ENCODE measurements around the gene POLR3A. TPM values are rescaled to one million over a fixed set of nuclear protein-coding genes. Genes with fewer than 3 reads are reported as not detected.

The POLR3A gene
- polyA plus RNA-seq, 1 of the 3 experiments (the other 2 are of a cell fraction) = 10.8 TPM

- H3K9me2 ChIP-seq = no peaks in the 10 kb centered on the region
- H3K79me2 ChIP-seq (ENCODE audit: insufficient read depth) = peaks cover 5% of the 10 kb centered on the region; the same call in 1 of the 2 replicates
- H3K36me3 ChIP-seq (replicated peaks in 1 of 2; ENCODE audit: control insufficient read depth in 1 of 2, insufficient read depth in 2 of 2, low read length in 1 of 2) = peaks cover 20 to 24% of the 10 kb centered on the region in 2 experiments
- H3K9me3 ChIP-seq = no peaks in the 10 kb centered on the region
- POLR2A ChIA-PET = interaction anchor here (0.6 kb wide), 1 partner anchor 1032 kb away, joined by 3 read pairs; no protein-coding TSS in a partner anchor
- H4K20me1 ChIP-seq (ENCODE audit: insufficient read depth) = peaks cover 34% of the 10 kb centered on the region
- no peak overlapping the region for H3K4me2 ChIP-seq
- TF ChIP-seq RAD21 (IDR thresholded peaks at IDR 0.05; ENCODE audit: low read length) (no peak), EP300 (IDR thresholded peaks at IDR 0.05; ENCODE audit: borderline replicate concordance in 1 of 2, low read depth in 1 of 2, low read length in 1 of 2) (no peak), FOXJ3 (CRISPR knock-in tag; IDR thresholded peaks at IDR 0.05) (no peak), USF1 (IDR thresholded peaks at IDR 0.05; ENCODE audit: borderline replicate concordance, low read depth) (no peak), MEF2A (IDR thresholded peaks at IDR 0.05; ENCODE audit: borderline replicate concordance, low read depth) (no peak), TEAD4 (IDR thresholded peaks at IDR 0.05; ENCODE audit: borderline replicate concordance, insufficient read depth) (no peak), REST (IDR thresholded peaks at IDR 0.05; ENCODE audit: low read depth, low read length) (no peak), NRF1 (IDR thresholded peaks at IDR 0.05; ENCODE audit: low read depth, low read length) (no peak), SMC3 (IDR thresholded peaks at IDR 0.05; ENCODE audit: low read depth, low read length) (no peak), ELF1 (IDR thresholded peaks at IDR 0.05) (no peak), TCF12 (IDR thresholded peaks at IDR 0.05) (no peak)
- TF ChIP-seq, protein P1, sequence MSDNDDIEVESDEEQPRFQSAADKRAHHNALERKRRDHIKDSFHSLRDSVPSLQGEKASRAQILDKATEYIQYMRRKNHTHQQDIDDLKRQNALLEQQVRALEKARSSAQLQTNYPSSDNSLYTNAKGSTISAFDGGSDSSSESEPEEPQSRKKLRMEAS (IDR thresholded peaks at IDR 0.05; ENCODE audit: low read depth) = no peak
- DNase-seq = no peak
- peaks cover 26% of the 10 kb centered on the region in 2 experiments; a peak in 3 of 4 replicates for H3K4me1 ChIP-seq (ENCODE audit: control insufficient read depth in 1 of 2, insufficient read depth in 2 of 2, low read depth in 1 of 2, low read length in 1 of 2)
- no peak overlapping the region for H3K9ac ChIP-seq
- CTCF ChIA-PET = interaction anchor here (1.5 to 4.9 kb wide), 3 partner anchors 122 to 1151 kb away, joined by 4 to 122 read pairs (median 65); no protein-coding TSS in a partner anchor
- H3K27ac ChIP-seq (ENCODE audit: low read depth in 2 of 2, low read length in 1 of 2) = peak overlapping the region in 1 of 2 experiments; percentile 50; a peak in 1 of 4 replicates
- H3K4me3 ChIP-seq (ENCODE audit: low read depth in 2 of 2, low read length in 1 of 2) = no peak overlapping the region
- H3F3A ChIP-seq (replicated peaks; ENCODE audit: insufficient read depth) = peaks cover 40% of the 10 kb centered on the region
- H2AFZ ChIP-seq (ENCODE audit: low read depth) = no peak overlapping the region
- H3K27me3 ChIP-seq (ENCODE audit: insufficient read depth) = no peaks in the 10 kb centered on the region
- 88% methylated on average over 10 of the region's 10 CpGs for WGBS (ENCODE audit: low lambda C conversion rate)
Measured at GRCh38 chr10:78045237-78045636, 15.9 kb upstream of the POLR3A start.

DNA sequence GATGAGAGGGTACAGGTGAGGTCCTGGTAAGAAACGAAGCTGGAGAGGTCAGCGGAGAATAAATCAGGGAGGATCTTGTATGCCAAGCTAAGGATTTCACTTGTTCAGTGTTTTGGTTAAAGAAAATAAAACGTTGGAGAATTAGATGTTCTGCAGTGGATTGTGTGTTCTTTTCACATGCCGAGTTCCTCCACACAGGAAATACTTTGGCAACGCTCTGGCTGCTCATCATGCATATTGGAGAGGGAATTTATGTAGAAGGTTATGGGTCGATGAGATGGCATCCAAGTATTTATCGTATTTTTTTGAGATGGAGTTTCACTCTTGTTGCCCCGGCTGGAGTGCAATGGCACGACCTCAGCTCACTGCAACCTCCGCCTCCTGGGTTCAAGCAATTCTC, 15.4 kb upstream of the POLR3A start:
- Histone ChIP-seq H3K9ac (no peak overlapping the region), H3K79me2 (ENCODE audit: insufficient read depth) (peaks cover 6% of the 10 kb centered on the region), H3K27me3 (ENCODE audit: insufficient read depth) (no peaks in the 10 kb centered on the region), H2AFZ (ENCODE audit: low read depth) (no peak overlapping the region), H3K4me3 (ENCODE audit: low read depth in 2 of 2, low read length in 1 of 2) (no peak overlapping the region), H4K20me1 (ENCODE audit: insufficient read depth) (peaks cover 39% of the 10 kb centered on the region), H3K4me2 (peak overlapping the region; percentile 64), H3K9me2 (no peaks in the 10 kb centered on the region), H3F3A (replicated peaks; ENCODE audit: insufficient read depth) (peaks cover 44% of the 10 kb centered on the region), H3K36me3 (replicated peaks in 1 of 2; ENCODE audit: control insufficient read depth in 1 of 2, insufficient read depth in 2 of 2, low read length in 1 of 2) (peaks cover 26 to 29% of the 10 kb centered on the region in 2 experiments), H3K9me3 (no peaks in the 10 kb centered on the region), H3K4me1 (ENCODE audit: control insufficient read depth in 1 of 2, insufficient read depth in 2 of 2, low read depth in 1 of 2, low read length in 1 of 2) (peaks cover 26 to 27% of the 10 kb centered on the region in 2 experiments; a peak in 3 of 4 replicates), H3K27ac (ENCODE audit: low read depth in 2 of 2, low read length in 1 of 2) (peak overlapping the region in 1 of 2 experiments; percentile 50; a peak in 3 of 4 replicates)
- TF ChIP-seq JUND (IDR thresholded peaks at IDR 0.05) (peak; percentile 4; the same call in 1 of the 2 replicates), YY1 (IDR thresholded peaks at IDR 0.05; ENCODE audit: low read depth) (no peak)
- TF ChIP-seq, protein P2, sequence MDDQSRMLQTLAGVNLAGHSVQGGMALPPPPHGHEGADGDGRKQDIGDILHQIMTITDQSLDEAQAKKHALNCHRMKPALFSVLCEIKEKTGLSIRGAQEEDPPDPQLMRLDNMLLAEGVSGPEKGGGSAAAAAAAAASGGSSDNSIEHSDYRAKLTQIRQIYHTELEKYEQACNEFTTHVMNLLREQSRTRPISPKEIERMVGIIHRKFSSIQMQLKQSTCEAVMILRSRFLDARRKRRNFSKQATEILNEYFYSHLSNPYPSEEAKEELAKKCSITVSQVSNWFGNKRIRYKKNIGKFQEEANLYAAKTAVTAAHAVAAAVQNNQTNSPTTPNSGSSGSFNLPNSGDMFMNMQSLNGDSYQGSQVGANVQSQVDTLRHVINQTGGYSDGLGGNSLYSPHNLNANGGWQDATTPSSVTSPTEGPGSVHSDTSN (IDR thresholded peaks at IDR 0.05) = no peak
- DNase-seq = no peak
- ChIA-PET CTCF (interaction anchor here (0.7 kb wide), 1 partner anchor 1152 kb away, joined by 3 read pairs; no protein-coding TSS in a partner anchor), POLR2A (no interaction called here)
- WGBS (ENCODE audit: low lambda C conversion rate) = 57% methylated on average over 7 of the region's 10 CpGs

Data from SK-N-SH (cell line).